GM21528 (cell line): ENCODE results near the gene ITPRIPL2.

Experiments used
- ATAC-seq: cut with Tn5 transposase; IDR thresholded peaks from one replicate; pipeline ENCODE4 v1.9.1; 2021; ENCODE audit warnings: mild to moderate bottlenecking, moderate library complexity; ENCODE audit not compliant: unreplicated experiment, low FRiP score

The ITPRIPL2 gene

DNA sequence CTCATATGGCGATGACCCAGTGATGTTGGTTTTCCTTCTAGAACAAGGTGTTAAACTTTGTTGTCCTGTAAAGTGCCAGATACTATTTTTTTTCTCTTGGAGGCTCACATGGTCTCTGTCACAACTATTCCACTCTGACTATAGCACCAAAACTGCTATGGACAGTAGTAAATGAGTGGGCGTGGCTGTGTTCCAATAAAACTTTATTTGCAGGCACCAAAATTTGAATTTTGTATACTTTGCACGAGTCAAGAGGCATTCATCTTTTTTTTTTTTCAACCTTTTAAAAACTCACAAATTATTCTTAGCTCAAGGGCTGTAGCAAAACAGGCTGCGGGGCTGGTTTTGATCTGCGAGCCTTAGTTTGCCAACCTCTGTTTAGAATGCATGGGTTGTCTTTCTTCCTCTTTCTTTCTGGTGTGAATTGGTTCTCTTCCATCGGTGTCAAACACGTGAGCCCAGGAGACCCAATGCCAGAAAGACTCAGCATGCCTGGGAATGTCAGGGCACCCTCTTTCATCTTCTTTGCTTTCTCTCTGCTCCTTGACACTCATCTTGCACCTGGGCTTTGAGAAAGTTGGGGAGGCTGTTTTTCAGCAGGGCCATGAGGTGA is 56.4 kb downstream of the ITPRIPL2 start:
- ATAC-seq, result no peak
